Endodermal cell (in vitro differentiated cells): Measurements from ENCODE around the gene CDKL5. TPM values are rescaled to one million over a fixed set of nuclear protein-coding genes. Genes with fewer than 3 reads are reported as not detected.

Experiments
- DNase-seq: peaks from one replicate; pipeline ENCODE4 v3.0.0-alpha.2; 2017
- H3K27ac ChIP-seq: 2 replicates; pipeline ENCODE4 v1.5.1; 2013; ENCODE audit warnings: mild to moderate bottlenecking, low read depth, low read length, moderate library complexity
- H3K27me3 ChIP-seq: 2 replicates; pipeline ENCODE4 v1.6.1; 2013; ENCODE audit warnings: mild to moderate bottlenecking, low read length, moderate library complexity; ENCODE audit not compliant: insufficient read depth, control insufficient read depth, poor library complexity, severe bottlenecking
- H3K36me3 ChIP-seq: 2 replicates; pipeline ENCODE4 v1.7.0; 2013; ENCODE audit warnings: mild to moderate bottlenecking, low read length, moderate library complexity; ENCODE audit not compliant: control insufficient read depth, insufficient read depth
- H3K4me1 ChIP-seq: one replicate; pipeline ENCODE4 v1.7.0; 2013; ENCODE audit warnings: low read length; ENCODE audit not compliant: control insufficient read depth, insufficient read depth
- H3K4me3 ChIP-seq: 2 replicates; pipeline ENCODE4 v1.5.1; 2013; ENCODE audit warnings: mild to moderate bottlenecking, low read length, moderate library complexity
- H3K9ac ChIP-seq: 2 replicates; pipeline ENCODE4 v1.6.1; 2013; ENCODE audit warnings: mild to moderate bottlenecking, low read length, moderate library complexity; ENCODE audit not compliant: poor library complexity, severe bottlenecking; ENCODE audit errors: extremely low read depth
- H3K9me3 ChIP-seq: 2 replicates; pipeline ENCODE4 v1.6.1; 2013; ENCODE audit warnings: mild to moderate bottlenecking, low read length, moderate library complexity; ENCODE audit not compliant: control insufficient read depth
- H3K27ac Mint-ChIP-seq: 2 replicates; pipeline ENCODE4 v1.8.0; 2020; ENCODE audit warnings: mixed read lengths
- H3K27me3 Mint-ChIP-seq: 2 replicates; pipeline ENCODE4 v1.8.0; 2021; ENCODE audit warnings: mild to moderate bottlenecking, mixed read lengths; ENCODE audit not compliant: insufficient read depth
- H3K36me3 Mint-ChIP-seq: 2 replicates; pipeline ENCODE4 v1.8.0; 2020; ENCODE audit warnings: low read depth, mixed read lengths
- H3K4me1 Mint-ChIP-seq: 2 replicates; pipeline ENCODE4 v1.8.0; 2020; ENCODE audit warnings: mixed read lengths
- H3K4me3 Mint-ChIP-seq: 2 replicates; pipeline ENCODE4 v1.8.0; 2020; ENCODE audit warnings: mild to moderate bottlenecking, moderate library complexity, mixed read lengths
- H3K9me3 Mint-ChIP-seq: 2 replicates; pipeline ENCODE4 v1.8.0; 2020; ENCODE audit warnings: mild to moderate bottlenecking, mixed read lengths
- WGBS, 2 experiments: methylation state at CpG; one replicate each; pipeline versions ENCODE4 v1.1.5 to v1.1.7; 2013; ENCODE audit warnings: missing lambda C conversion rate in 2 of 2, mixed read lengths in 1 of 2; ENCODE audit not compliant: insufficient coverage in 1 of 2, insufficient read length in 1 of 2; 5-methylcytosine and 5-hydroxymethylcytosine counted together
- total RNA-seq, 2 donors: library from RNA; stranded (reverse); fragmentation: NEBNext Ultra II Directional in 1 of 2; extraction: Animal tissue kit (Norgen Biotek cat#: 25700) in 1 of 2; gene quantifications; 2 replicates in 1 of 2; 3 replicates in 1 of 2; pipeline ENCODE4 v1.2.1, GENCODE V29; 2021
- TF ChIP-seq, protein P1 (sequence below): fragments of 200-600 bp; sonication (generic); conservative IDR thresholded peaks from 2 replicates; pipeline ENCODE4 v1.5.0; 2021; ENCODE audit warnings: antibody characterized with exemption, mild to moderate bottlenecking

CDKL5 gene
- total RNA-seq, 2 donors from 2014 or later: 18.2 to 19.3 TPM

DNA sequence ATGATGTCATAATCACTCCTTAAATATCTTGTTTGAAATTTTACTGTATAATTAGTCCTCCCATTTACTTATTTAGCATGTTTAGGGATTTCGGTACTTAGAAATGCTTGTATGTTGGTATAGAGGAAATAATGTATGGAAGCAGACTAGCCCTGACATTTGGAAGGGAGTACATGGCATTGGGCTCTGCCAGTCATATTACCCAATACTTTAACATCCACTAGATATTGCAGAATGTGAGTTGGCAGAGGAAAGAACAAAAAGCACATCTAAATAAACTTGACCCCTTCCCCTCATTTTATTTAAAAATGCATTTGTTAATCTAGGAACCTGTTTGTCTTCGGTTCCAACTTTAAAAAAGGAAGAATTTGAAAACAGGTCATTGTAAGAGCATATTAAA is 168.7 kb downstream of the CDKL5 start:
- Mint-ChIP-seq H3K4me1 (no peaks in the 10 kb centered on the region), H3K27me3 (no peaks in the 10 kb centered on the region), H3K27ac (no peak overlapping the region), H3K4me3 (no peak overlapping the region), H3K36me3 (peaks cover 20% of the 10 kb centered on the region), H3K9me3 (peaks cover 32% of the 10 kb centered on the region)
- Histone ChIP-seq H3K36me3 (no peaks in the 10 kb centered on the region), H3K4me3 (no peak overlapping the region), H3K4me1 (no peaks in the 10 kb centered on the region), H3K27ac (no peak overlapping the region), H3K27me3 (no peaks in the 10 kb centered on the region), H3K9me3 (no peaks in the 10 kb centered on the region), H3K9ac (no peak overlapping the region)
- WGBS, 2 experiments: 71% methylated on average over 1 of the region's 2 CpGs; no CpG with 5 or more reads in 1 of the 2 experiments
- TF ChIP-seq, protein P1, sequence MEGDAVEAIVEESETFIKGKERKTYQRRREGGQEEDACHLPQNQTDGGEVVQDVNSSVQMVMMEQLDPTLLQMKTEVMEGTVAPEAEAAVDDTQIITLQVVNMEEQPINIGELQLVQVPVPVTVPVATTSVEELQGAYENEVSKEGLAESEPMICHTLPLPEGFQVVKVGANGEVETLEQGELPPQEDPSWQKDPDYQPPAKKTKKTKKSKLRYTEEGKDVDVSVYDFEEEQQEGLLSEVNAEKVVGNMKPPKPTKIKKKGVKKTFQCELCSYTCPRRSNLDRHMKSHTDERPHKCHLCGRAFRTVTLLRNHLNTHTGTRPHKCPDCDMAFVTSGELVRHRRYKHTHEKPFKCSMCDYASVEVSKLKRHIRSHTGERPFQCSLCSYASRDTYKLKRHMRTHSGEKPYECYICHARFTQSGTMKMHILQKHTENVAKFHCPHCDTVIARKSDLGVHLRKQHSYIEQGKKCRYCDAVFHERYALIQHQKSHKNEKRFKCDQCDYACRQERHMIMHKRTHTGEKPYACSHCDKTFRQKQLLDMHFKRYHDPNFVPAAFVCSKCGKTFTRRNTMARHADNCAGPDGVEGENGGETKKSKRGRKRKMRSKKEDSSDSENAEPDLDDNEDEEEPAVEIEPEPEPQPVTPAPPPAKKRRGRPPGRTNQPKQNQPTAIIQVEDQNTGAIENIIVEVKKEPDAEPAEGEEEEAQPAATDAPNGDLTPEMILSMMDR: no peak
- DNase-seq: no peak

DNA sequence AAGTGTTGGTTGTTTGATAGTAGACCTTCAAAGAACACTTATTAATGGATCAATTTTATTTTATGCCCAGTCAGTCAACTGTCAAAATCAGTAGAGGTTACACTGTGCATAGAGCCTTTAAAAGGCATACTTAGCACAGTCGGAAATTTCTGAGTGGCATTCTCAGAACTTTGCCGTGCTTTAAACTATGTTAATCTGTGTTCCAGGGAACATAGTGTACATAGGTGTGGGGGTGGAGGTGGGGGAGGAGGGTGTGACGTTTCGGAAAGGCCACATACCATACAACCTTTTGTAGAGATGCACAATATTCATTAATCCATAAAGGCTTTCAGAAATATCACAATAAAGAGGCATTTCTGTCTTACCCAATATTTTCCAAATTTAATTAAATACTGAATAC is 170.7 kb downstream of the CDKL5 start:
- no peak overlapping the region for H3K4me3 ChIP-seq
- peaks cover 27% of the 10 kb centered on the region for H3K9me3 Mint-ChIP-seq
- 100% methylated on average over 2 of the region's 4 CpGs; no CpG with 5 or more reads in 1 of the 2 experiments for WGBS, 2 experiments
- H3K36me3 Mint-ChIP-seq: peaks cover 12% of the 10 kb centered on the region
- no peak overlapping the region for H3K9ac ChIP-seq
- H3K27ac Mint-ChIP-seq: no peak overlapping the region
- H3K27ac ChIP-seq: no peak overlapping the region
- H3K9me3 ChIP-seq: no peaks in the 10 kb centered on the region
- H3K4me3 Mint-ChIP-seq: no peak overlapping the region
- H3K4me1 Mint-ChIP-seq: no peaks in the 10 kb centered on the region
- no peaks in the 10 kb centered on the region for H3K27me3 Mint-ChIP-seq
- H3K36me3 ChIP-seq: no peaks in the 10 kb centered on the region
- H3K27me3 ChIP-seq: no peaks in the 10 kb centered on the region
- no peaks in the 10 kb centered on the region for H3K4me1 ChIP-seq
- no peak for DNase-seq
- TF ChIP-seq, protein P1: no peak

DNA sequence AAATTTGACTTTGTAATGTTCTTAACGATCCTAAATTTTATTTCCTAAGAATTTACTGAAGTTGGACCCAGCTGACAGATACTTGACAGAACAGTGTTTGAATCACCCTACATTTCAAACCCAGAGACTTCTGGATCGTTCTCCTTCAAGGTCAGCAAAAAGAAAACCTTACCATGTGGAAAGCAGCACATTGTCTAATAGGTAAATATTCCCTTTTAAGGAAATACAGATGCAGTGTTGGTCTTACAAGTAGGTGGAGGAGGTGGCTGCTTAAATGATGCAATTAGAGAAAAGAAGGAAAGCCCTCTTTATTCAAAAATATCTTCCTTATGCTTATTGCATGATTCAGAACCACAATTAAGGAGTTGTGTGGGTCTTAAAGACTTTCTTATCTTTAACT is 173.0 kb downstream of the CDKL5 start:
- Histone ChIP-seq H3K36me3 (peaks cover 3% of the 10 kb centered on the region), H3K4me1 (no peaks in the 10 kb centered on the region), H3K4me3 (no peak overlapping the region), H3K27me3 (no peaks in the 10 kb centered on the region), H3K9me3 (no peaks in the 10 kb centered on the region), H3K27ac (no peak overlapping the region), H3K9ac (no peak overlapping the region)
- H3K27me3 Mint-ChIP-seq: no peaks in the 10 kb centered on the region
- H3K27ac Mint-ChIP-seq: no peak overlapping the region
- H3K4me3 Mint-ChIP-seq: no peak overlapping the region
- TF ChIP-seq, protein P1: no peak
- no peaks in the 10 kb centered on the region for H3K4me1 Mint-ChIP-seq
- H3K9me3 Mint-ChIP-seq: peaks cover 38% of the 10 kb centered on the region
- 100% methylated on average over 1 of the region's 2 CpGs; no CpG with 5 or more reads in 1 of the 2 experiments for WGBS, 2 experiments
- H3K36me3 Mint-ChIP-seq: peaks cover 9% of the 10 kb centered on the region
- DNase-seq: no peak
